K562 (cell line): ENCODE measurements around the gene CD82. TPM values are rescaled to one million over a fixed set of nuclear protein-coding genes. Genes with fewer than 3 reads are reported as not detected.

Source experiments
- BRF1 ChIP-seq: IDR thresholded peaks from 3 replicates; pipeline ENCODE4 v1.6.1; 2011; ENCODE audit warnings: borderline replicate concordance, mild to moderate bottlenecking; ENCODE audit not compliant: insufficient read length; ENCODE audit errors: extremely low read depth
- CXXC5 ChIP-seq: fragments of 250-450 bp; sonication (Bioruptor Pico); IDR thresholded peaks from 2 replicates; pipeline ENCODE4 v1.8.0; 2022; ENCODE audit warnings: inconsistent platforms, mild to moderate bottlenecking, moderate library complexity
- GATAD2A ChIP-seq: fragments of 450-650 bp; IDR thresholded peaks from 2 replicates; pipeline ENCODE4 v1.6.1; 2017
- MYBL2 ChIP-seq, 2 experiments: fragments of 450-650 bp in 1 of 2; sonication (generic) in 1 of 2; formaldehyde crosslinking in 1 of 2; IDR thresholded peaks; 2 replicates each; pipeline versions ENCODE4 v1.6.1 to v1.8.1; 2017 to 2022; ENCODE audit warnings: borderline replicate concordance in 1 of 2, inconsistent platforms in 1 of 2, low read depth in 1 of 2, mild to moderate bottlenecking in 1 of 2, missing genetic modification reagents in 1 of 2, moderate library complexity in 1 of 2
- PHB ChIP-seq: fragments of 250-450 bp; sonication (Bioruptor Pico); IDR thresholded peaks from 2 replicates; pipeline ENCODE4 v1.5.0; 2021
- RBM15 ChIP-seq: fragments of 200-400 bp; formaldehyde crosslinking; IDR thresholded peaks from 2 replicates; pipeline ENCODE4 v1.6.1; 2018; ENCODE audit warnings: mild to moderate bottlenecking, low read length, moderate library complexity; ENCODE audit not compliant: insufficient read depth
- ZNF140 ChIP-seq: fragments of 250-450 bp; sonication (Bioruptor Pico); IDR thresholded peaks from 2 replicates; pipeline ENCODE4 v1.8.0; 2021; ENCODE audit warnings: moderate library complexity, mild to moderate bottlenecking, inconsistent platforms
- polyA plus RNA-seq, 8 experiments: library from polyadenylated mRNA; depleted of rRNA in 4 of 8; stranded (reverse) in 5 of 8; unstranded in 3 of 8; fragments of >200 nt; fragmentation: Nextera tagmentation in 2 of 8; fragmentation: Illumina TruSeq in 1 of 8; extraction: Ambion mirVana in 2 of 8; extraction: Trizol in 1 of 8; gene quantifications; 2 replicates each; pipeline versions ENCODE4 v1.2.1 to v1.2.3, GENCODE V29; 2011 to 2014; ENCODE audit warnings: inconsistent platforms in 1 of 8, missing spikeins in 1 of 8
- total RNA-seq, 7 experiments: library from RNA; depleted of rRNA in 6 of 7; stranded (reverse); fragments of >200 nt in 6 of 7; fragmentation: Illumina TruSeq in 2 of 7; extraction: Trizol in 2 of 7; gene quantifications; 2 replicates each; pipeline versions ENCODE4 v1.2.1 to v1.2.3, GENCODE V29; 2011 to 2021; ENCODE audit warnings: low replicate concordance in 1 of 7
- TF ChIP-seq, protein P1 (sequence below): fragments of 450-650 bp; IDR thresholded peaks from 2 replicates; pipeline ENCODE4 v1.6.1; 2016; ENCODE audit warnings: mild to moderate bottlenecking, moderate library complexity
- TF ChIP-seq, protein P2 (sequence below): sonication (generic); formaldehyde crosslinking; IDR thresholded peaks from 2 replicates; pipeline ENCODE4 v1.9.0; 2022; ENCODE audit warnings: mild to moderate bottlenecking, missing genetic modification reagents
- TF ChIP-seq, protein P3 (sequence below): fragments of 250-450 bp; sonication (Bioruptor Pico); IDR thresholded peaks from 2 replicates; pipeline ENCODE4 v1.4.0; 2020; ENCODE audit warnings: borderline replicate concordance

Gene CD82
- total and polyA plus RNA-seq, 9 of the 15 experiments (the other 6 are each of a cell fraction or from before 2014, with no cell fraction given) = 0.27 to 9.4 (median 3.0) TPM

DNA sequence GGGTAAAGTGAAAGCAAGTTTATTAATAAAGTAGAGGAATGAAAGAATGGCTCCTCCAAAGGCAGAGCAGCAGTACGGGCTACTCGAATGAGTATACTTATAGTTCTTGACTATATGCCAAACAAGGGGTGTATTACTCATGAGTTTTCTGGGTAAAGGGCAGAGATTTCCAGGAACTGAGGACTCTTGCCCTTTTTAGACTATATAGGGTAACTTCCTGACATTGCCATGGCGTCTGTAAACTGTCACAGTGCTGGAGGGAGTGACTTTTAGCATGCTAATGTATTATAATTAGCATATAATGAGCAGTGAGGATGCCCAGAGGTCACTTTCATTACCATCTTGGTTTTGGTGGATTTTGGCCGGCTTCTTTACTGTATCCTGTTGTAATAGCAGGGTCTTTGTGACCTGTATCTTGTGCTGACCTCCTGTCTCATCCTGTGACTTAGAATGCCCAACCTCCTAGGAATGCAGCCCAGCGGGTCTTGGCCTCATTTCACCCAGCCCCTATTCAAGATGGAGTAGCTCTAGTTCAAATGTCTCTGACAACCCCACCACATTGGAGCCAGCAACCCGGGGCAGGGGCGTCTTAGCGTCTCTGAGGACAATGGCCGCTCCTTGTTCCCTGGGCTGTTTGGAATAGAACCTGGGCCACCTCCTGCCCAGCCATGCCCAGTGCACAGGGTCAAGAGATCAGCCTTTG is 34.9 kb upstream of the CD82 start (continued):
- TF ChIP-seq CXXC5 (CRISPR knock-in tag) (no peak), PHB (CRISPR knock-in tag) (no peak), MYBL2 (IDR thresholded peaks at IDR 0.05; ENCODE audit: low read depth) (no peak), MYBL2 (CRISPR knock-in tag; IDR thresholded peaks at IDR 0.05; ENCODE audit: borderline replicate concordance) (no peak), GATAD2A (no peak), ZNF140 (no peak), BRF1 (no peak), RBM15 (no peak)
- TF ChIP-seq, protein P1, sequence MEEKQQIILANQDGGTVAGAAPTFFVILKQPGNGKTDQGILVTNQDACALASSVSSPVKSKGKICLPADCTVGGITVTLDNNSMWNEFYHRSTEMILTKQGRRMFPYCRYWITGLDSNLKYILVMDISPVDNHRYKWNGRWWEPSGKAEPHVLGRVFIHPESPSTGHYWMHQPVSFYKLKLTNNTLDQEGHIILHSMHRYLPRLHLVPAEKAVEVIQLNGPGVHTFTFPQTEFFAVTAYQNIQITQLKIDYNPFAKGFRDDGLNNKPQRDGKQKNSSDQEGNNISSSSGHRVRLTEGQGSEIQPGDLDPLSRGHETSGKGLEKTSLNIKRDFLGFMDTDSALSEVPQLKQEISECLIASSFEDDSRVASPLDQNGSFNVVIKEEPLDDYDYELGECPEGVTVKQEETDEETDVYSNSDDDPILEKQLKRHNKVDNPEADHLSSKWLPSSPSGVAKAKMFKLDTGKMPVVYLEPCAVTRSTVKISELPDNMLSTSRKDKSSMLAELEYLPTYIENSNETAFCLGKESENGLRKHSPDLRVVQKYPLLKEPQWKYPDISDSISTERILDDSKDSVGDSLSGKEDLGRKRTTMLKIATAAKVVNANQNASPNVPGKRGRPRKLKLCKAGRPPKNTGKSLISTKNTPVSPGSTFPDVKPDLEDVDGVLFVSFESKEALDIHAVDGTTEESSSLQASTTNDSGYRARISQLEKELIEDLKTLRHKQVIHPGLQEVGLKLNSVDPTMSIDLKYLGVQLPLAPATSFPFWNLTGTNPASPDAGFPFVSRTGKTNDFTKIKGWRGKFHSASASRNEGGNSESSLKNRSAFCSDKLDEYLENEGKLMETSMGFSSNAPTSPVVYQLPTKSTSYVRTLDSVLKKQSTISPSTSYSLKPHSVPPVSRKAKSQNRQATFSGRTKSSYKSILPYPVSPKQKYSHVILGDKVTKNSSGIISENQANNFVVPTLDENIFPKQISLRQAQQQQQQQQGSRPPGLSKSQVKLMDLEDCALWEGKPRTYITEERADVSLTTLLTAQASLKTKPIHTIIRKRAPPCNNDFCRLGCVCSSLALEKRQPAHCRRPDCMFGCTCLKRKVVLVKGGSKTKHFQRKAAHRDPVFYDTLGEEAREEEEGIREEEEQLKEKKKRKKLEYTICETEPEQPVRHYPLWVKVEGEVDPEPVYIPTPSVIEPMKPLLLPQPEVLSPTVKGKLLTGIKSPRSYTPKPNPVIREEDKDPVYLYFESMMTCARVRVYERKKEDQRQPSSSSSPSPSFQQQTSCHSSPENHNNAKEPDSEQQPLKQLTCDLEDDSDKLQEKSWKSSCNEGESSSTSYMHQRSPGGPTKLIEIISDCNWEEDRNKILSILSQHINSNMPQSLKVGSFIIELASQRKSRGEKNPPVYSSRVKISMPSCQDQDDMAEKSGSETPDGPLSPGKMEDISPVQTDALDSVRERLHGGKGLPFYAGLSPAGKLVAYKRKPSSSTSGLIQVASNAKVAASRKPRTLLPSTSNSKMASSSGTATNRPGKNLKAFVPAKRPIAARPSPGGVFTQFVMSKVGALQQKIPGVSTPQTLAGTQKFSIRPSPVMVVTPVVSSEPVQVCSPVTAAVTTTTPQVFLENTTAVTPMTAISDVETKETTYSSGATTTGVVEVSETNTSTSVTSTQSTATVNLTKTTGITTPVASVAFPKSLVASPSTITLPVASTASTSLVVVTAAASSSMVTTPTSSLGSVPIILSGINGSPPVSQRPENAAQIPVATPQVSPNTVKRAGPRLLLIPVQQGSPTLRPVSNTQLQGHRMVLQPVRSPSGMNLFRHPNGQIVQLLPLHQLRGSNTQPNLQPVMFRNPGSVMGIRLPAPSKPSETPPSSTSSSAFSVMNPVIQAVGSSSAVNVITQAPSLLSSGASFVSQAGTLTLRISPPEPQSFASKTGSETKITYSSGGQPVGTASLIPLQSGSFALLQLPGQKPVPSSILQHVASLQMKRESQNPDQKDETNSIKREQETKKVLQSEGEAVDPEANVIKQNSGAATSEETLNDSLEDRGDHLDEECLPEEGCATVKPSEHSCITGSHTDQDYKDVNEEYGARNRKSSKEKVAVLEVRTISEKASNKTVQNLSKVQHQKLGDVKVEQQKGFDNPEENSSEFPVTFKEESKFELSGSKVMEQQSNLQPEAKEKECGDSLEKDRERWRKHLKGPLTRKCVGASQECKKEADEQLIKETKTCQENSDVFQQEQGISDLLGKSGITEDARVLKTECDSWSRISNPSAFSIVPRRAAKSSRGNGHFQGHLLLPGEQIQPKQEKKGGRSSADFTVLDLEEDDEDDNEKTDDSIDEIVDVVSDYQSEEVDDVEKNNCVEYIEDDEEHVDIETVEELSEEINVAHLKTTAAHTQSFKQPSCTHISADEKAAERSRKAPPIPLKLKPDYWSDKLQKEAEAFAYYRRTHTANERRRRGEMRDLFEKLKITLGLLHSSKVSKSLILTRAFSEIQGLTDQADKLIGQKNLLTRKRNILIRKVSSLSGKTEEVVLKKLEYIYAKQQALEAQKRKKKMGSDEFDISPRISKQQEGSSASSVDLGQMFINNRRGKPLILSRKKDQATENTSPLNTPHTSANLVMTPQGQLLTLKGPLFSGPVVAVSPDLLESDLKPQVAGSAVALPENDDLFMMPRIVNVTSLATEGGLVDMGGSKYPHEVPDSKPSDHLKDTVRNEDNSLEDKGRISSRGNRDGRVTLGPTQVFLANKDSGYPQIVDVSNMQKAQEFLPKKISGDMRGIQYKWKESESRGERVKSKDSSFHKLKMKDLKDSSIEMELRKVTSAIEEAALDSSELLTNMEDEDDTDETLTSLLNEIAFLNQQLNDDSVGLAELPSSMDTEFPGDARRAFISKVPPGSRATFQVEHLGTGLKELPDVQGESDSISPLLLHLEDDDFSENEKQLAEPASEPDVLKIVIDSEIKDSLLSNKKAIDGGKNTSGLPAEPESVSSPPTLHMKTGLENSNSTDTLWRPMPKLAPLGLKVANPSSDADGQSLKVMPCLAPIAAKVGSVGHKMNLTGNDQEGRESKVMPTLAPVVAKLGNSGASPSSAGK = no peak
- TF ChIP-seq, protein P2, sequence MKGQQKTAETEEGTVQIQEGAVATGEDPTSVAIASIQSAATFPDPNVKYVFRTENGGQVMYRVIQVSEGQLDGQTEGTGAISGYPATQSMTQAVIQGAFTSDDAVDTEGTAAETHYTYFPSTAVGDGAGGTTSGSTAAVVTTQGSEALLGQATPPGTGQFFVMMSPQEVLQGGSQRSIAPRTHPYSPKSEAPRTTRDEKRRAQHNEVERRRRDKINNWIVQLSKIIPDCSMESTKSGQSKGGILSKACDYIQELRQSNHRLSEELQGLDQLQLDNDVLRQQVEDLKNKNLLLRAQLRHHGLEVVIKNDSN (CRISPR knock-in tag) = no peak
- TF ChIP-seq, protein P3, sequence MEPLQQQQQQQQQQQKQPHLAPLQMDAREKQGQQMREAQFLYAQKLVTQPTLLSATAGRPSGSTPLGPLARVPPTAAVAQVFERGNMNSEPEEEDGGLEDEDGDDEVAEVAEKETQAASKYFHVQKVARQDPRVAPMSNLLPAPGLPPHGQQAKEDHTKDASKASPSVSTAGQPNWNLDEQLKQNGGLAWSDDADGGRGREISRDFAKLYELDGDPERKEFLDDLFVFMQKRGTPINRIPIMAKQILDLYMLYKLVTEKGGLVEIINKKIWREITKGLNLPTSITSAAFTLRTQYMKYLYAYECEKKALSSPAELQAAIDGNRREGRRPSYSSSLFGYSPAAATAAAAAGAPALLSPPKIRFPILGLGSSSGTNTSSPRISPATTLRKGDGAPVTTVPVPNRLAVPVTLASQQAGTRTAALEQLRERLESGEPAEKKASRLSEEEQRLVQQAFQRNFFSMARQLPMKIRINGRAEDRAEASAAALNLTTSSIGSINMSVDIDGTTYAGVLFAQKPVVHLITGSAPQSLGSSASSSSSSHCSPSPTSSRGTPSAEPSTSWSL (CRISPR knock-in tag) = no peak
